Activated T-helper 1 cell treated with anti-CD3 and anti-CD28 coated beads, Interleukin-12 subunit alpha, Interleukin-12 subunit beta, Interleukin-2, Interleukin-4 antibody, amounts not matched to agents 30 ng/mL and 10 ng/mL and 1 ng/mL, durations not matched to agents 14 hours and 24 hours and 36 hours (primary cell): ENCODE measurements around the gene CFAP69. TPM values are rescaled to one million over a fixed set of nuclear protein-coding genes. Genes with fewer than 3 reads are reported as not detected.
"Not testable (repeated sequence)": the region's sequence is repeated elsewhere in the genome, so short reads cannot be mapped to it uniquely, and the experiment has no call there.

Source experiments
- DNase-seq: peaks from one replicate; pipeline ENCODE4 v3.0.0; 2021; ENCODE audit warnings: low spot score
- H3K27ac Mint-ChIP-seq: one replicate; pipeline ENCODE4 v1.8.0; 2021; ENCODE audit warnings: mild to moderate bottlenecking, mixed read lengths
- H3K27me3 Mint-ChIP-seq: one replicate; pipeline ENCODE4 v1.8.0; 2022; ENCODE audit warnings: mild to moderate bottlenecking, moderate library complexity, mixed read lengths; ENCODE audit not compliant: insufficient read depth
- H3K36me3 Mint-ChIP-seq: one replicate; pipeline ENCODE4 v1.8.0; 2021; ENCODE audit warnings: low read depth, mixed read lengths
- H3K4me1 Mint-ChIP-seq: one replicate; pipeline ENCODE4 v1.8.0; 2021; ENCODE audit warnings: low read depth, mixed read lengths
- H3K4me3 Mint-ChIP-seq: one replicate; pipeline ENCODE4 v1.8.0; 2021; ENCODE audit warnings: mild to moderate bottlenecking, moderate library complexity, mixed read lengths
- H3K9me3 Mint-ChIP-seq: one replicate; pipeline ENCODE4 v1.8.0; 2021; ENCODE audit warnings: mixed read lengths
- intact Hi-C: fragments of 100-400 bp; cut with micrococcal nuclease; formaldehyde crosslinking; loops from one replicate; pipeline ENCODE4 v1.15.1; 2024
- total RNA-seq: library from RNA; stranded (reverse); gene quantifications from 2 replicates; pipeline ENCODE4 v1.2.3, GENCODE V29; 2022

The CFAP69 gene
- total RNA-seq, 1 donor from 2014 or later, result not detected

- no peak for DNase-seq
- H3K9me3 Mint-ChIP-seq, result no peaks in the 10 kb centered on the region
- intact Hi-C loops, result no loop called here
- peaks cover 3% of the 10 kb centered on the region for H3K27me3 Mint-ChIP-seq
- no peak overlapping the region for H3K4me3 Mint-ChIP-seq
- no peaks in the 10 kb centered on the region for H3K36me3 Mint-ChIP-seq
- no peak overlapping the region for H3K27ac Mint-ChIP-seq
- no peaks in the 10 kb centered on the region for H3K4me1 Mint-ChIP-seq
Measured at GRCh38 chr7:90303241-90303640, 58.3 kb downstream of the CFAP69 start.

- Mint-ChIP-seq H3K4me1 (no peaks in the 10 kb centered on the region), H3K27me3 (peaks cover 2% of the 10 kb centered on the region), H3K9me3 (no peaks in the 10 kb centered on the region), H3K36me3 (no peaks in the 10 kb centered on the region), H3K4me3 (no peak overlapping the region), H3K27ac (no peak overlapping the region)
- no peak for DNase-seq
- intact Hi-C loops, result no loop called here
Measured at GRCh38 chr7:90309872-90310271, 64.9 kb downstream of the CFAP69 start.

GRCh38 chr7:90311175-90311574 lies 66.2 kb downstream of the CFAP69 start:
- peaks cover 2% of the 10 kb centered on the region for H3K27me3 Mint-ChIP-seq
- no peak for DNase-seq
- H3K4me3 Mint-ChIP-seq, result no peak overlapping the region
- H3K4me1 Mint-ChIP-seq, result no peaks in the 10 kb centered on the region
- no peaks in the 10 kb centered on the region for H3K9me3 Mint-ChIP-seq
- H3K27ac Mint-ChIP-seq, result no peak overlapping the region
- intact Hi-C loops, result no loop called here
- no peaks in the 10 kb centered on the region for H3K36me3 Mint-ChIP-seq

- H3K27ac Mint-ChIP-seq, result no peak overlapping the region
- DNase-seq, result no peak
- H3K4me3 Mint-ChIP-seq, result no peak overlapping the region
- intact Hi-C loops, result loop anchor here (1.0 kb wide), 1 partner anchor 115 kb away; no protein-coding TSS in a partner anchor
- H3K36me3 Mint-ChIP-seq, result no peaks in the 10 kb centered on the region
- no peaks in the 10 kb centered on the region for H3K4me1 Mint-ChIP-seq
- H3K9me3 Mint-ChIP-seq, result no peaks in the 10 kb centered on the region
- peaks cover 2% of the 10 kb centered on the region for H3K27me3 Mint-ChIP-seq
Measured at GRCh38 chr7:90312745-90313144, 67.8 kb downstream of the CFAP69 start.

- H3K36me3 Mint-ChIP-seq, result no peaks in the 10 kb centered on the region
- H3K27ac Mint-ChIP-seq, result no peak overlapping the region
- intact Hi-C loops, result no loop called here
- no peaks in the 10 kb centered on the region for H3K4me1 Mint-ChIP-seq
- peaks cover 5% of the 10 kb centered on the region for H3K27me3 Mint-ChIP-seq
- H3K4me3 Mint-ChIP-seq, result no peak overlapping the region
- no peaks in the 10 kb centered on the region for H3K9me3 Mint-ChIP-seq
- DNase-seq, result no peak
Measured at GRCh38 chr7:90313907-90314306, 68.9 kb downstream of the CFAP69 start.

- H3K27me3 Mint-ChIP-seq, result peaks cover 44% of the 10 kb centered on the region
- intact Hi-C loops, result no loop called here
- no peaks in the 10 kb centered on the region for H3K4me1 Mint-ChIP-seq
- no peak overlapping the region for H3K4me3 Mint-ChIP-seq
- H3K27ac Mint-ChIP-seq, result no peak overlapping the region
- no peaks in the 10 kb centered on the region for H3K36me3 Mint-ChIP-seq
- no peak for DNase-seq
- no peaks in the 10 kb centered on the region for H3K9me3 Mint-ChIP-seq
Measured at GRCh38 chr7:90320014-90320413, 75.0 kb downstream of the CFAP69 start.

GRCh38 chr7:90320418-90320800 lies 75.4 kb downstream of the CFAP69 start:
- DNase-seq, result no peak
- Mint-ChIP-seq H3K36me3 (no peaks in the 10 kb centered on the region), H3K4me1 (no peaks in the 10 kb centered on the region), H3K27ac (no peak overlapping the region), H3K27me3 (peaks cover 47% of the 10 kb centered on the region), H3K9me3 (no peaks in the 10 kb centered on the region), H3K4me3 (no peak overlapping the region)
- intact Hi-C loops, result no loop called here

- Mint-ChIP-seq H3K9me3 (no peaks in the 10 kb centered on the region), H3K4me1 (no peaks in the 10 kb centered on the region), H3K27ac (no peak within 1 kb of the TSS), H3K27me3 (peaks cover 48% of the 10 kb centered on the region), H3K36me3 (no peaks in the 10 kb centered on the region), H3K4me3 (no peak within 1 kb of the TSS)
- DNase-seq, result no peak
- intact Hi-C loops, result no loop called here
Measured at GRCh38 chr7:90320801-90321494, 76.0 kb downstream of the CFAP69 start, which contains the start of gene FAM237B. Gene FAM237B, minus strand, starts transcription at chr7:90321304. Its CDS starts 1,556 bp downstream, at chr7:90319748.

GRCh38 chr7:90322837-90323236 lies 77.9 kb downstream of the CFAP69 start:
- no peaks in the 10 kb centered on the region for H3K4me1 Mint-ChIP-seq
- no peaks in the 10 kb centered on the region for H3K36me3 Mint-ChIP-seq
- no peak for DNase-seq
- no peaks in the 10 kb centered on the region for H3K9me3 Mint-ChIP-seq
- H3K27ac Mint-ChIP-seq, result no peak overlapping the region
- intact Hi-C loops, result no loop called here
- peaks cover 50% of the 10 kb centered on the region for H3K27me3 Mint-ChIP-seq
- no peak overlapping the region for H3K4me3 Mint-ChIP-seq

GRCh38 chr7:90326500-90326899 lies 81.5 kb downstream of the CFAP69 start:
- no peaks in the 10 kb centered on the region for H3K9me3 Mint-ChIP-seq
- intact Hi-C loops, result no loop called here
- no peak for DNase-seq
- no peak overlapping the region for H3K27ac Mint-ChIP-seq
- no peak overlapping the region for H3K4me3 Mint-ChIP-seq
- H3K36me3 Mint-ChIP-seq, result no peaks in the 10 kb centered on the region
- H3K27me3 Mint-ChIP-seq, result peaks cover 29% of the 10 kb centered on the region
- H3K4me1 Mint-ChIP-seq, result no peaks in the 10 kb centered on the region

GRCh38 chr7:90334193-90334843 lies 89.3 kb downstream of the CFAP69 start:
- no peak for DNase-seq
- H3K27me3 Mint-ChIP-seq, result peaks cover 6% of the 10 kb centered on the region
- H3K36me3 Mint-ChIP-seq, result no peaks in the 10 kb centered on the region
- no peaks in the 10 kb centered on the region for H3K9me3 Mint-ChIP-seq
- no peak overlapping the region for H3K27ac Mint-ChIP-seq
- intact Hi-C loops, result no loop called here
- no peak overlapping the region for H3K4me3 Mint-ChIP-seq
- no peaks in the 10 kb centered on the region for H3K4me1 Mint-ChIP-seq

- H3K27me3 Mint-ChIP-seq, H3K27ac Mint-ChIP-seq, H3K9me3 Mint-ChIP-seq, H3K4me3 Mint-ChIP-seq, intact Hi-C loops, H3K4me1 Mint-ChIP-seq, DNase-seq, H3K36me3 Mint-ChIP-seq: not testable (repeated sequence)
Measured at GRCh38 chr7:90334926-90335325, 90.0 kb downstream of the CFAP69 start.

- Mint-ChIP-seq H3K36me3 (no peaks in the 10 kb centered on the region), H3K9me3 (no peaks in the 10 kb centered on the region), H3K27ac (no peak overlapping the region), H3K4me1 (no peaks in the 10 kb centered on the region), H3K4me3 (no peak overlapping the region), H3K27me3 (peaks cover 2% of the 10 kb centered on the region)
- DNase-seq, result no peak
- intact Hi-C loops, result no loop called here
Measured at GRCh38 chr7:90337106-90337505, 92.1 kb downstream of the CFAP69 start.
